HepG2 (cell line): ENCODE measurements around the gene EPB41L3. TPM values are rescaled to one million over a fixed set of nuclear protein-coding genes. Genes with fewer than 3 reads are reported as not detected.

Experiments
- ATAC-seq: fragments of 200-7000 bp; cut with Tn5 transposase; 3 replicates; pipeline ENCODE4 v1.9.1; 2020; ENCODE audit warnings: mild to moderate bottlenecking, moderate library complexity
- BruUV-seq: library from RNA; stranded (reverse); fragments of 400-500 nt; replicated peaks from 2 replicates; lab custom pipeline; 2021; lab: Mats Ljungman, UMichigan
- CTCF ChIA-PET: fragments of 300-600 bp; formaldehyde crosslinking; extraction: SDS; loops from one replicate; lab custom pipeline; 2021; ENCODE audit warnings: low total read pairs, inconsistent platforms, low intra/inter-chr PET ratio; lab: Yijun Ruan, JAX
- POLR2A ChIA-PET: fragments of 350-600 bp; sonication (Branson Sonifier 250); formaldehyde crosslinking; loops from one replicate; lab custom pipeline; 2020; ENCODE audit warnings: antibody characterized with exemption, inconsistent platforms; lab: Yijun Ruan, JAX
- DNase-seq: peaks from one replicate; pipeline ENCODE4 v3.0.0-alpha.2; 2015; ENCODE audit warnings: low spot score
- FAIRE-seq: peaks from 3 replicates; lab custom pipeline; 2011; peaks lifted over from hg19 to GRCh38; lab: Jason Lieb, UNC
- H2AFZ ChIP-seq: one replicate; pipeline ENCODE4 v1.6.1; 2011; ENCODE audit warnings: low read length, inconsistent platforms
- H3K27ac ChIP-seq: fragments of 300-600 bp; 3 replicates; pipeline ENCODE4 v1.8.0; 2011; ENCODE audit warnings: mixed run types, mild to moderate bottlenecking, mixed read lengths, low read length, inconsistent platforms; ENCODE audit not compliant: insufficient read depth; ENCODE audit errors: extremely low read length
- H3K27me3 ChIP-seq, 2 experiments: fragments of 200-600 bp in 1 of 2; 2 replicates in 1 of 2; 3 replicates in 1 of 2; pipeline versions ENCODE4 v1.6.0 to v1.8.0; 2011; ENCODE audit warnings: low read length in 2 of 2, mild to moderate bottlenecking in 2 of 2, moderate library complexity in 2 of 2, inconsistent platforms in 1 of 2; ENCODE audit not compliant: insufficient read depth in 2 of 2, control insufficient read depth in 1 of 2
- H3K36me3 ChIP-seq, 2 experiments: fragments of 200-600 bp in 1 of 2; replicated peaks in 1 of 2; 2 replicates in 1 of 2; 3 replicates in 1 of 2; pipeline versions ENCODE4 v1.5.1 to v1.8.0; 2011; ENCODE audit warnings: low read length in 2 of 2, inconsistent platforms in 1 of 2; ENCODE audit not compliant: insufficient read depth in 2 of 2, control insufficient read depth in 1 of 2
- H3K4me1 ChIP-seq: 2 replicates; pipeline ENCODE4 v1.5.1; 2012; ENCODE audit warnings: low read length, inconsistent platforms; ENCODE audit not compliant: insufficient read depth
- H3K4me2 ChIP-seq: 2 replicates; pipeline ENCODE4 v1.6.0; 2011; ENCODE audit warnings: low read depth, low read length, inconsistent platforms
- H3K4me3 ChIP-seq, 3 experiments: fragments of 200-600 bp in 1 of 3; sonication (generic), shearing (Covaris generic) in 1 of 3; replicated peaks in 1 of 3; 2 replicates each; pipeline ENCODE4 v1.5.1; 2011 to 2016; ENCODE audit warnings: low read length in 3 of 3, inconsistent platforms in 2 of 3, low read depth in 2 of 3, mild to moderate bottlenecking in 2 of 3, control low read depth in 1 of 3, mixed read lengths in 1 of 3; ENCODE audit not compliant: insufficient read depth in 1 of 3
- H3K79me2 ChIP-seq: one replicate; pipeline ENCODE4 v1.6.1; 2011; ENCODE audit warnings: low read length, inconsistent platforms; ENCODE audit not compliant: insufficient read depth
- H3K9ac ChIP-seq: 2 replicates; pipeline ENCODE4 v1.6.0; 2011; ENCODE audit warnings: mild to moderate bottlenecking, low read depth, low read length, inconsistent platforms; ENCODE audit not compliant: insufficient read depth
- H3K9me3 ChIP-seq: 2 replicates; pipeline ENCODE4 v1.5.1; 2012; ENCODE audit warnings: mild to moderate bottlenecking, low read length
- H4K20me1 ChIP-seq: 2 replicates; pipeline ENCODE4 v1.6.0; 2011; ENCODE audit warnings: inconsistent platforms, mild to moderate bottlenecking, low read length, moderate library complexity; ENCODE audit not compliant: insufficient read depth
- ETV6 ChIP-seq: sonication (generic); formaldehyde crosslinking; conservative IDR thresholded peaks from 2 replicates; pipeline ENCODE4 v1.4.0; 2020; ENCODE audit warnings: missing genetic modification reagents
- FIP1L1 ChIP-seq: fragments of 200-400 bp; formaldehyde crosslinking; IDR thresholded peaks from 2 replicates; pipeline ENCODE4 v1.6.1; 2018; ENCODE audit warnings: low read depth, mild to moderate bottlenecking, low read length, moderate library complexity, borderline replicate concordance; ENCODE audit not compliant: insufficient read depth
- HHEX ChIP-seq: IDR thresholded peaks from 2 replicates; pipeline ENCODE4 v1.6.1; 2016; ENCODE audit warnings: control low read depth
- NFRKB ChIP-seq: fragments of 450-650 bp; IDR thresholded peaks from 2 replicates; pipeline ENCODE4 v1.6.1; 2017
- NONO ChIP-seq, 2 experiments: fragments of 450-650 bp in 1 of 2; sonication (generic) in 1 of 2; formaldehyde crosslinking in 1 of 2; IDR thresholded peaks in 1 of 2; conservative IDR thresholded peaks in 1 of 2; 2 replicates each; pipeline versions ENCODE4 v1.6.1 to v1.8.0; 2017 to 2022; ENCODE audit warnings: mild to moderate bottlenecking in 1 of 2, missing genetic modification reagents in 1 of 2, moderate library complexity in 1 of 2
- PPARG ChIP-seq: conservative IDR thresholded peaks from 2 replicates; pipeline ENCODE4 v1.6.1; 2016; ENCODE audit warnings: missing biosample characterization, missing genetic modification reagents
- SPEN ChIP-seq: sonication (generic); formaldehyde crosslinking; IDR thresholded peaks from 2 replicates; pipeline ENCODE4 v1.5.1; 2020; ENCODE audit warnings: low read depth, mild to moderate bottlenecking, missing genetic modification reagents
- TCF7L2 ChIP-seq: IDR thresholded peaks from 2 replicates; pipeline ENCODE4 v1.6.1; 2011; ENCODE audit warnings: mild to moderate bottlenecking, low read depth, low read length, moderate library complexity
- ZBTB38 ChIP-seq: sonication (generic); formaldehyde crosslinking; IDR thresholded peaks from 2 replicates; pipeline ENCODE4 v1.5.1; 2020; ENCODE audit warnings: mild to moderate bottlenecking, missing genetic modification reagents
- ZNF282 ChIP-seq: fragments of 450-650 bp; IDR thresholded peaks from 2 replicates; pipeline ENCODE4 v1.6.1; 2018; ENCODE audit not compliant: partially characterized antibody
- ZNF530 ChIP-seq: sonication (generic); formaldehyde crosslinking; IDR thresholded peaks from 2 replicates; pipeline ENCODE4 v1.5.0; 2020; ENCODE audit warnings: low read depth, mild to moderate bottlenecking, missing genetic modification reagents
- ZNF598 ChIP-seq: sonication (generic); formaldehyde crosslinking; IDR thresholded peaks from 2 replicates; pipeline ENCODE4 v1.5.1; 2020; ENCODE audit warnings: mild to moderate bottlenecking, missing genetic modification reagents, borderline replicate concordance
- ZNF713 ChIP-seq: sonication (generic); formaldehyde crosslinking; IDR thresholded peaks from 2 replicates; pipeline ENCODE4 v1.4.0; 2020; ENCODE audit warnings: mild to moderate bottlenecking, missing genetic modification reagents
- ZNF773 ChIP-seq: sonication (generic); formaldehyde crosslinking; IDR thresholded peaks from 2 replicates; pipeline ENCODE4 v1.4.0; 2020; ENCODE audit warnings: missing genetic modification reagents, borderline replicate concordance
- WGBS: methylation state at CpG from one replicate; pipeline ENCODE4 v1.1.6; 2017; ENCODE audit warnings: low lambda C conversion rate; 5-methylcytosine and 5-hydroxymethylcytosine counted together
- in situ Hi-C: cut with HindIII; loops from 2 replicates; pipeline ENCODE4 v1.10.0; 2017; ENCODE audit warnings: low pct_unique_long_range_greater_than_20kb; ENCODE audit not compliant: extremely low pct_ligation_motif_present
- intact Hi-C: fragments of 100-400 bp; cut with micrococcal nuclease; formaldehyde crosslinking; loops from one replicate; pipeline ENCODE4 v1.10.0; 2022; ENCODE audit not compliant: unreplicated experiment
- polyA plus RNA-seq, 8 experiments: library from polyadenylated mRNA; depleted of rRNA in 3 of 8; stranded (reverse) in 7 of 8; unstranded in 1 of 8; fragments of >200 nt; fragmentation: Illumina TruSeq in 4 of 8; extraction: Trizol in 4 of 8; gene quantifications; 2 replicates each; pipeline versions ENCODE4 v1.2.1 to v1.2.3, GENCODE V29; 2011 to 2016; ENCODE audit warnings: low read depth in 4 of 8, missing spikeins in 1 of 8, mixed read lengths in 1 of 8; ENCODE audit not compliant: insufficient read depth in 1 of 8
- total RNA-seq, 5 experiments: library from RNA; depleted of rRNA; stranded (reverse); fragments of >200 nt; fragmentation: Illumina TruSeq; extraction: Trizol; gene quantifications; 2 replicates each; pipeline ENCODE4 v1.2.3, GENCODE V29; 2016; ENCODE audit warnings: low read depth in 1 of 5
- TF ChIP-seq, protein P1 (sequence below): sonication (generic); formaldehyde crosslinking; IDR thresholded peaks from 2 replicates; pipeline ENCODE4 v1.9.0; 2022; ENCODE audit warnings: low read depth, missing genetic modification reagents
- TF ChIP-seq, protein P2 (sequence below): sonication (generic); formaldehyde crosslinking; IDR thresholded peaks from 2 replicates; pipeline ENCODE4 v1.5.0; 2020; ENCODE audit warnings: mild to moderate bottlenecking, missing genetic modification reagents
- TF ChIP-seq, protein P3 (sequence below): sonication (generic); formaldehyde crosslinking; IDR thresholded peaks from 2 replicates; pipeline ENCODE4 v1.4.0; 2020; ENCODE audit warnings: missing genetic modification reagents

EPB41L3 gene
- total and polyA plus RNA-seq, 2 of the 13 experiments (the other 11 are each of a cell fraction or from before 2014, with no cell fraction given), result not detected

DNA sequence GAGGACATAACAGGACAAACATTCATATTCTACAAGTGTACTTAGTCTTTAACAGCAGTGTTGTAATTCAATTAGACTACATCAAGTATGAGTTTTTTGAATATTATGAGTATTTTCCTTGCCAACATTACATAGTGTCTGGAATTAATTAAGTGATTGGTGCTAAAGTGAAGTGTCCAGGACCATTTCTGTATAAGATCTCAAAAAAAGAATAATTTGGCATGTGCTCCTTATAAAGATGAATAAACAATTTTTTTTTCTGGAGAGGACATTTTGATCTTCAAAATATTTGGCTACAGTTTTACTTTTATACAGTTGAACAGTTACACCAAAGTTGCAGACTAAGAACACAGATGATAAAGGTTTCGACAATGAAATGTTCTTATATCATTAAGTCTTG lies 15.1 kb upstream of the EPB41L3 start:
- H3K79me2 ChIP-seq, result no peaks in the 10 kb centered on the region
- POLR2A ChIA-PET, result no interaction called here
- H4K20me1 ChIP-seq, result no peaks in the 10 kb centered on the region
- in situ Hi-C loops (no loop called here), intact Hi-C loops (no loop called here)
- BruUV-seq, result no TSS peak
- 0% methylated on average over 1 of the region's 1 CpG for whole genome bisulfite sequencing
- ATAC-seq, result no peak
- FAIRE-seq, result no peak
- DNase-seq, result no peak
- no peak overlapping the region for H3K4me2 ChIP-seq
- no peaks in the 10 kb centered on the region for H3K9me3 ChIP-seq
- H2AFZ ChIP-seq, result no peak overlapping the region
- H3K27ac ChIP-seq, result no peak overlapping the region
- H3K4me3 ChIP-seq, result no peak overlapping the region
- H3K36me3 ChIP-seq, result no peaks in the 10 kb centered on the region
- CTCF ChIA-PET, result no interaction called here
- peaks cover 0 to 6% of the 10 kb centered on the region in 2 experiments; a peak in 1 of 5 replicates for H3K27me3 ChIP-seq
- H3K4me1 ChIP-seq, result peaks cover 18% of the 10 kb centered on the region
- no peak overlapping the region for H3K9ac ChIP-seq
- TF ChIP-seq, protein P1, sequence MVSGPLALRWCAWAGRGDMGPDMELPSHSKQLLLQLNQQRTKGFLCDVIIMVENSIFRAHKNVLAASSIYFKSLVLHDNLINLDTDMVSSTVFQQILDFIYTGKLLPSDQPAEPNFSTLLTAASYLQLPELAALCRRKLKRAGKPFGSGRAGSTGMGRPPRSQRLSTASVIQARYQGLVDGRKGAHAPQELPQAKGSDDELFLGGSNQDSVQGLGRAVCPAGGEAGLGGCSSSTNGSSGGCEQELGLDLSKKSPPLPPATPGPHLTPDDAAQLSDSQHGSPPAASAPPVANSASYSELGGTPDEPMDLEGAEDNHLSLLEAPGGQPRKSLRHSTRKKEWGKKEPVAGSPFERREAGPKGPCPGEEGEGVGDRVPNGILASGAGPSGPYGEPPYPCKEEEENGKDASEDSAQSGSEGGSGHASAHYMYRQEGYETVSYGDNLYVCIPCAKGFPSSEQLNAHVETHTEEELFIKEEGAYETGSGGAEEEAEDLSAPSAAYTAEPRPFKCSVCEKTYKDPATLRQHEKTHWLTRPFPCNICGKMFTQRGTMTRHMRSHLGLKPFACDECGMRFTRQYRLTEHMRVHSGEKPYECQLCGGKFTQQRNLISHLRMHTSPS, result no peak
- TF ChIP-seq HHEX (CRISPR knock-in tag) (no peak), ZNF713 (CRISPR knock-in tag) (no peak), NONO (IDR thresholded peaks at IDR 0.05) (no peak), NONO (CRISPR knock-in tag; conservative IDR thresholded peaks at IDR 0.05) (no peak), ZNF282 (no peak), NFRKB (no peak), PPARG (no peak), TCF7L2 (no peak), ETV6 (CRISPR knock-in tag) (no peak), FIP1L1 (no peak), ZNF598 (CRISPR knock-in tag) (no peak), ZNF530 (no peak), SPEN (CRISPR knock-in tag) (no peak), ZBTB38 (CRISPR knock-in tag) (no peak), ZNF773 (CRISPR knock-in tag) (no peak)
- TF ChIP-seq, protein P2, sequence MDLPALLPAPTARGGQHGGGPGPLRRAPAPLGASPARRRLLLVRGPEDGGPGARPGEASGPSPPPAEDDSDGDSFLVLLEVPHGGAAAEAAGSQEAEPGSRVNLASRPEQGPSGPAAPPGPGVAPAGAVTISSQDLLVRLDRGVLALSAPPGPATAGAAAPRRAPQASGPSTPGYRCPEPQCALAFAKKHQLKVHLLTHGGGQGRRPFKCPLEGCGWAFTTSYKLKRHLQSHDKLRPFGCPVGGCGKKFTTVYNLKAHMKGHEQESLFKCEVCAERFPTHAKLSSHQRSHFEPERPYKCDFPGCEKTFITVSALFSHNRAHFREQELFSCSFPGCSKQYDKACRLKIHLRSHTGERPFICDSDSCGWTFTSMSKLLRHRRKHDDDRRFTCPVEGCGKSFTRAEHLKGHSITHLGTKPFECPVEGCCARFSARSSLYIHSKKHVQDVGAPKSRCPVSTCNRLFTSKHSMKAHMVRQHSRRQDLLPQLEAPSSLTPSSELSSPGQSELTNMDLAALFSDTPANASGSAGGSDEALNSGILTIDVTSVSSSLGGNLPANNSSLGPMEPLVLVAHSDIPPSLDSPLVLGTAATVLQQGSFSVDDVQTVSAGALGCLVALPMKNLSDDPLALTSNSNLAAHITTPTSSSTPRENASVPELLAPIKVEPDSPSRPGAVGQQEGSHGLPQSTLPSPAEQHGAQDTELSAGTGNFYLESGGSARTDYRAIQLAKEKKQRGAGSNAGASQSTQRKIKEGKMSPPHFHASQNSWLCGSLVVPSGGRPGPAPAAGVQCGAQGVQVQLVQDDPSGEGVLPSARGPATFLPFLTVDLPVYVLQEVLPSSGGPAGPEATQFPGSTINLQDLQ (CRISPR knock-in tag), result no peak
- TF ChIP-seq, protein P3, sequence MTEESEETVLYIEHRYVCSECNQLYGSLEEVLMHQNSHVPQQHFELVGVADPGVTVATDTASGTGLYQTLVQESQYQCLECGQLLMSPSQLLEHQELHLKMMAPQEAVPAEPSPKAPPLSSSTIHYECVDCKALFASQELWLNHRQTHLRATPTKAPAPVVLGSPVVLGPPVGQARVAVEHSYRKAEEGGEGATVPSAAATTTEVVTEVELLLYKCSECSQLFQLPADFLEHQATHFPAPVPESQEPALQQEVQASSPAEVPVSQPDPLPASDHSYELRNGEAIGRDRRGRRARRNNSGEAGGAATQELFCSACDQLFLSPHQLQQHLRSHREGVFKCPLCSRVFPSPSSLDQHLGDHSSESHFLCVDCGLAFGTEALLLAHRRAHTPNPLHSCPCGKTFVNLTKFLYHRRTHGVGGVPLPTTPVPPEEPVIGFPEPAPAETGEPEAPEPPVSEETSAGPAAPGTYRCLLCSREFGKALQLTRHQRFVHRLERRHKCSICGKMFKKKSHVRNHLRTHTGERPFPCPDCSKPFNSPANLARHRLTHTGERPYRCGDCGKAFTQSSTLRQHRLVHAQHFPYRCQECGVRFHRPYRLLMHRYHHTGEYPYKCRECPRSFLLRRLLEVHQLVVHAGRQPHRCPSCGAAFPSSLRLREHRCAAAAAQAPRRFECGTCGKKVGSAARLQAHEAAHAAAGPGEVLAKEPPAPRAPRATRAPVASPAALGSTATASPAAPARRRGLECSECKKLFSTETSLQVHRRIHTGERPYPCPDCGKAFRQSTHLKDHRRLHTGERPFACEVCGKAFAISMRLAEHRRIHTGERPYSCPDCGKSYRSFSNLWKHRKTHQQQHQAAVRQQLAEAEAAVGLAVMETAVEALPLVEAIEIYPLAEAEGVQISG (CRISPR knock-in tag), result no peak
